HG03159 (cell line): ENCODE data around the gene PAIP2.

ENCODE experiments used
- ATAC-seq: cut with Tn5 transposase; IDR thresholded peaks from one replicate; pipeline ENCODE4 v1.9.1; 2021; ENCODE audit warnings: mild to moderate bottlenecking, moderate library complexity; ENCODE audit not compliant: unreplicated experiment

The PAIP2 gene

GRCh38 chr5:139390639-139391569 lies 49.2 kb downstream of the PAIP2 start:
- ATAC-seq: no peak

DNA sequence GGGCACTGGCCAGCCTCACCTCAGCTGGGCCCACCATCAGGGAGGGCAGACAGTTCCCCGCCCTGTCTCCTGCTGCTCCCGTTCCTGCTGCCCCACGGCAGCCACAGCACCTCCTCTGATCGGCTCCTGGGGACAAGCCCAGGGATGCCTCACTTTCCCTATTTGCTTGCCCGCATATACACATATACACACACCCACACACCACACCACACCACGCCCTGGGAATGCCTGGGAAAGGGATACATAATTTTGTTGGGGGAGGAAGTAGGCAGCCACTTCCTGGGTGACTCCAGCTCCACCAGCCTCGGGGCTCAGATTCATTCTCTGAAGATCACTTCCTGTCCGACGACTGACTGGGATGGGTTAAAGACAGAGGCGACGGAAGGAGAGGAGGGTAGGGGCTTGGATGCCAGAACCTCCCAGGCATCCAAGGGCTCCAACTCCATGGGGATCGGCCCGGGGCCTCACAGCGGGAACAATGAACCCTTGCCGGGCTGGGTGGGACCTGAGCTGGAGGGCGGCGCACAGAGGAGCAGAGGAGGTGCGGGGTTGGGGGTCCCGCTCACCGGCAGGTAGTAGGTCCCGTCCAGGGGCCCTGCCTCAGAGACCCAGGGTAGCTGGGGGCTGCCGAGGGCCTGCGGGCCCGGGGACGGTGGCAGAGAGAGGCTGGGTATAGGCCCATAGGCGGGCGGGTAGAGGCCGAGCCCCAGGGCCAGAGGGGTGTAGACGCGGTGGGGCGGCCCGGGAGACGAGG lies 50.1 kb downstream of the PAIP2 start:
- ATAC-seq: no peak

- ATAC-seq: peak; percentile 3
Measured at GRCh38 chr5:139392324-139392677, 50.6 kb downstream of the PAIP2 start.

GRCh38 chr5:139392678-139393496 lies 51.2 kb downstream of the PAIP2 start:
- ATAC-seq: peak; percentile 48

DNA sequence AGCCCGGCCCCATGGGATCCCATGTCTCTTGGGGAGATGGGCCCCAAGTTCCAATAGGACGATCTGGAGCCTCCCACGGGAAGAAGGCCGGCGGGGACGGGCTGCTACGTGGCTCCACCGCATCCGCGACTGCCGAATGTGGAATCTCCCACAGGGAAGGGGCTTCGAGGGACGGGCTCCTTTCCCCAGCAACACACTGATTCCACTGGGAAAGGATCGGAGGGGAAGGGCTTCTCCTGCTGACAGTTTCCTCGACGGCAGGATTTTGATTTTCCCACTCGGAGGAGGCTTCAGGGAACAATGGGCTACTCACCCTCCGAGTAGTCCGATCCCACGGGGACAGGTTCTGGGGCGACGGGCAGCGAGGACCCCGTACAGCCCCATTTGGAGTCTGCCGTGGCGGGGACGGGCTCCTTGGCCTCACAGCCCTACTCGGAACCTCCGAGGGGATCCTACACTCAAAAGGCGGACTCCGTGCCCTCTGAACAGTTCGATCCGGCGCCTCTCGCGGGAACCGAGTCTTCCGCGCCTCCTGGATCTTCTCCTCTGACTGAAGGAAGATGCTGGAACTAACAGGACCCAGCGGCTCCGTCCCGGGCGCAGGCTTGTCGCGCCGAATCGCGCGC lies 52.0 kb downstream of the PAIP2 start:
- no peak for ATAC-seq

- ATAC-seq: no peak
Measured at GRCh38 chr5:139394123-139394653, 52.5 kb downstream of the PAIP2 start.

- ATAC-seq: no peak
Measured at GRCh38 chr5:139394654-139395566, 53.3 kb downstream of the PAIP2 start, which contains the start of gene PROB1. PROB1 (minus strand) TSS chr5:139395104; CDS start chr5:139395081, 23 bp downstream.

DNA sequence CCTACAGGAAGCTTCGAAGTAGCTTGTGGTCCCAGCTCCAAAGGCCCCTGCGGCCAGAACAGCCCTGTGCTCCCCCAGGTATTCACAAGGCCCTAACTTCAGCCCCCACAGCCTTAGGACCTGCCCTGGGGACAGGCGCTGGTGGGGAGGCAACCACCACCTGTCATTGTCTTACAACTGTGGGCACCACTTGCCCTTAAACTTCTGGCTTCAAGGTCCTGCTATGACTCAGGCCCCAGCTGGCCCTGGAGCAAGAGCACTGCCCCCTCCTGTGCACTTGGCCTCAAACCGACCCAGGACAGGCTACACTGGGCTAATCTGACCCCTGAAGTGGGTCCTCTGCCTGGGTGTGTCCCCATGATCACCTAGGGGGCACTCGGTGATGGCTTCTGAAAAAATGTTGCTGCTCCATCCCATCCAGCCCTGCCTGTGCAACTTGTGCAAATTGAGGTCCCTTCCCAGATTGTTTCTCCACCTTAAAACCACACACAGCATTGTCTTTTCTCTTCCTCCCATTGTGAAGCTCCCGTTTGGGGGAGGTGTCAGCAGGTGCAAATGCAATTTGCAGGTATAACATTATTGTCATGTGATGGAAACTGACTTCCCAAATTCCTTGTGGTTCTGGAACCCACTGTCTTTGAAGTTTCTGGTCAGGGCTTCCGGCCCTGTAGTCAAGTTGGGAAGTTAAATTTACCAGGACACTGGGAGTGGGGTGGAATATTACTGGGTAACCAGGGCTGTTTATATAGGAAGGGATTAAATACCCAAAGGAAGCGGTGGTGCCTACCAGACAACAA lies 54.4 kb downstream of the PAIP2 start:
- ATAC-seq: no peak

DNA sequence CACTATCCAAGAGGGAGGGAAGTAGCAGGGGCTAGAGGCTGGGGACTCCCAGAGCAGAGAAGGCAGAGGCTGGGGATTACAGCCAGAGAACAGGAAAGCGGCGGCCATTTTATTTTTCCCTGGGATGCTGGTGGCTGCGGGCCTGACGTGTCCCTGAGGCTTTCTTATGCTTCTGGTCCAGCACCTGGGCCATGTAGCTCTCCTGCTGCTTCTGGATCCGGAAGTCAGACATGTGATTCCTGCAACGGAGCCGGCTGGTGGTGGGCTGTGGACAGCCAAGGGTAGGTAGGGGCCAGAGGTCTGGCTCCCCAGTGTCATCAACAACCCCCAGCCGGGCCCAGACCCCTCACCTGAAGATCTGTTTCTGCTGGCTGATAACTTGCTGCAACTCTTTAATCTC lies 55.0 kb downstream of the PAIP2 start:
- no peak for ATAC-seq

GRCh38 chr5:139397921-139398320 lies 56.3 kb downstream of the PAIP2 start:
- no peak for ATAC-seq

GRCh38 chr5:139399501-139400121 lies 58.0 kb downstream of the PAIP2 start:
- no peak for ATAC-seq

GRCh38 chr5:139401546-139401945 lies 59.9 kb downstream of the PAIP2 start:
- ATAC-seq: no peak

DNA sequence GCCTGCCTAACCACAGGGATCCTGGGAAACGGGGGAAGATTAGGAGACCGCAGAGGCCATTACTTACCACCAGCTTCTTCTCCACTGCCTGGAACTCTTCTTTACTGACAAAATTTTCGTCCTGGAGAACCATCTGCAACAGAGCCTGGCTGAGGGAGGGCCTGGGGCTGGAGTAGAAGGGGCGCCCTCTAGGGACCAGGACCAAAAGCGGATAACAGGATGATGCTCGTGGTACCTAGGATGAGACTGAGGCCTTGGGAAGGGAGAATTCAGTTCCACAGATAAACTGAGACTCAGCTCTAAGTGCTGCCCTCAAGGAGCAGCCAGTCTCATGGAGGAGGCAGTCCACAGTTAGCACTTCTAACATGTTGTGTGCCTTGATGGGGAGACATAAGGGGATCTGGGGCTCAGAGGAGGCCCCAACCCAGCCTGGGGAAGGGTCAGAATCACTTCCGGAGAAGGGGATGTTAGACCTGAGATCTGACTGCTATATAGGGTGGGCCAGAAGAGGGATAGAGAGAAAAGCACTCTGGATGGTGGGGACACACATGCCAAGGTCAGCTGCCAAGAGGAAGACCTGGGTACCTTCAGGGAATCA lies 61.0 kb downstream of the PAIP2 start:
- ATAC-seq: no peak

DNA sequence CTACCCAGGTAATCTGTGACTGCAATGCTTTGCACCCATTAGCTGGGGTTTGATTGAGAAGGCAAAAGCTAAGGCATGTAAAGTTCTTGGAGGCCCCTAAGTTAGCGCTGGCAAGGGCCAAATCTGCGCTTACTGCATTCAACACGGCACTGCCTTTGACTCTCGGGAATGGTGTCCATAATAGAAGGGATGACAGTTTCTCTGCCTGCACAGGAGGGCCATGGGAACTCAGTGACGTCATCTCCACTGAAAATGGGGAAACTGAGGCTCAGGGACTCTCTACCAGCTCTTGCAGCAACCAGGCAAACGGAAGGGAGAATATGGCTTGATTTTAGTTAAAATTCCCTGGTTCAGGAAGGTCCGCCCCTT lies 61.7 kb downstream of the PAIP2 start:
- no peak for ATAC-seq

DNA sequence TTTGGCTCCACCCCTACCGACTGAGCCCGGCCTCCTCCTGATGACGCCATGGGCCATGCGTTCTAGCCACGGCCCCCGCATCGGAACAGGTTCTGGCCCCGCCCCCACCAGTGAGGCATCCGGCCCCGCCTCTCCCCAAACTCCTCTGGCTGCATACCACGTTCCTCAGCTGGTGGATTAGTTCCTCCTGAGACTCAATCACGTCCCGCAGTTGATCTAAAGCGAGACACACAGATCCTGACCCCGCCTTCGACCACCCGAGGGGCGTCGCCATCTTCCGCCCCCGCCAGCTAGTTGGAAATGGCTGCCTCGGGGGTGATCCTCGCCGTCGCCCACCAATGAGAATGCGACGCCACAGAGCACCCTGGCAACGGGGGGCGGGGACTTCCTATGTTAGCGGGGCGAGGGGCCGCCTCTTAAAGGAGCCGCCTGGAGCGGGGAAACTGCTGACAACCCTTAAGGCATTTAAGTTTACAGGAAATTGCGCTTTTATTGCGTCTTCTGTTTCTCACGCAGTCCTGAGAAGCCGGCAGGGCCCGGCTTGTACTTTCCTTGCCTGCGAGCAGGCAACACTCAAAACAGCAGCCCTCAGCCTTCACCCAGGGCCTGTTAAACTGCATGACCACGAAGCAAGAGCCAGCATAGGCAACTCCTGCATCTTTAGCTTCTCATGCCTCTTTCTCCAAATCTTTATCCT lies 62.3 kb downstream of the PAIP2 start, which contains the start of gene SPATA24:
Gene SPATA24, minus strand, starts transcription at position 303 of the 697 bp plus-strand sequence. Its CDS starts 29 bp downstream, at position 274.
- peak; percentile 77 for ATAC-seq

GRCh38 chr5:139404484-139404840 lies 62.8 kb downstream of the PAIP2 start:
- no peak for ATAC-seq

GRCh38 chr5:139406963-139407362 lies 65.3 kb downstream of the PAIP2 start:
- ATAC-seq: no peak
